Parathyroid adenoma (tissue), 2 donors: ENCODE results near the gene PKD1L1.

Source experiments
- H2AFZ ChIP-seq: fragments of 300-600 bp; sonication (generic); one replicate; pipeline ENCODE4 v1.7.0; 2017; ENCODE audit warnings: antibody characterized with exemption, mild to moderate bottlenecking
- H3K27ac ChIP-seq: fragments of 300-600 bp; sonication (generic); one replicate; pipeline ENCODE4 v1.7.0; 2017
- H3K27me3 ChIP-seq: fragments of 300-600 bp; sonication (generic); one replicate; pipeline ENCODE4 v1.7.0; 2017; ENCODE audit warnings: low read length; ENCODE audit not compliant: control insufficient read depth, insufficient read depth
- H3K36me3 ChIP-seq: fragments of 300-600 bp; sonication (generic); one replicate; pipeline ENCODE4 v1.7.0; 2017; ENCODE audit warnings: low read length; ENCODE audit not compliant: control insufficient read depth, insufficient read depth
- H3K4me1 ChIP-seq: fragments of 300-600 bp; sonication (generic); one replicate; pipeline ENCODE4 v1.7.0; 2017; ENCODE audit warnings: control low read depth
- H3K4me2 ChIP-seq: fragments of 300-600 bp; sonication (generic); one replicate; pipeline ENCODE4 v1.7.0; 2017; ENCODE audit warnings: low read length
- H3K4me3 ChIP-seq: fragments of 300-600 bp; sonication (generic); one replicate; pipeline ENCODE4 v1.7.0; 2017; ENCODE audit warnings: low read depth, low read length
- H3K79me2 ChIP-seq: fragments of 300-600 bp; sonication (generic); one replicate; pipeline ENCODE4 v1.7.0; 2017; ENCODE audit warnings: control low read depth
- H3K9ac ChIP-seq: fragments of 300-600 bp; sonication (generic); one replicate; pipeline ENCODE4 v1.7.0; 2017; ENCODE audit warnings: mild to moderate bottlenecking
- H3K9me3 ChIP-seq: fragments of 300-600 bp; sonication (generic); one replicate; pipeline ENCODE4 v1.7.0; 2017; ENCODE audit warnings: low read length; ENCODE audit not compliant: control insufficient read depth
- TF ChIP-seq, protein P1 (sequence below): fragments of 300-600 bp; sonication (generic); IDR thresholded peaks from one replicate; pipeline ENCODE4 v1.7.0; 2017; ENCODE audit warnings: antibody characterized with exemption, mild to moderate bottlenecking
- donor health status: primary hyperparathyroidism.

The PKD1L1 gene

DNA sequence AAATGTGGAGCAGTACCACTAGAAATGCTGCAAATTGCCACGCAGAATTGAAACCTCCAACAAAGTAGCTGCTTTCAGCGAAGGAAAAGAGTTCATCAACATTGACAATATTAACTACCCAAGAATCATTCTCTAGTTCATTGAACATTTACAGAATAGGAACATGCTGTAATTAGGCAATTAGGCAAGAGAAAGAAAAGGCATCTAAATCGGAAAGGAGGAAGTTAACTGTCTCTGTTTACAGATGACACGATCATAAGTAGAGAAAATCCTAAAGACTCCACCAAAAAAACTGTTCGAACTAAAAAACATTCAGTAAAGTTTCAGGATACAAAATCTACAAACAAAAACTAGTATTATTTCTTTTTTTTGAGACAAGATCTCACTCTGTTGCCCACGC lies 8.9 kb upstream of the PKD1L1 start:
- Histone ChIP-seq H3K36me3 (no peaks in the 10 kb centered on the region), H3K27me3 (no peaks in the 10 kb centered on the region), H3K9me3 (no peaks in the 10 kb centered on the region), H3K4me2 (no peak overlapping the region), H2AFZ (no peak overlapping the region), H3K27ac (no peak overlapping the region), H3K4me1 (no peaks in the 10 kb centered on the region), H3K9ac (no peak overlapping the region), H3K4me3 (no peak overlapping the region), H3K79me2 (no peaks in the 10 kb centered on the region)
- TF ChIP-seq, protein P1, sequence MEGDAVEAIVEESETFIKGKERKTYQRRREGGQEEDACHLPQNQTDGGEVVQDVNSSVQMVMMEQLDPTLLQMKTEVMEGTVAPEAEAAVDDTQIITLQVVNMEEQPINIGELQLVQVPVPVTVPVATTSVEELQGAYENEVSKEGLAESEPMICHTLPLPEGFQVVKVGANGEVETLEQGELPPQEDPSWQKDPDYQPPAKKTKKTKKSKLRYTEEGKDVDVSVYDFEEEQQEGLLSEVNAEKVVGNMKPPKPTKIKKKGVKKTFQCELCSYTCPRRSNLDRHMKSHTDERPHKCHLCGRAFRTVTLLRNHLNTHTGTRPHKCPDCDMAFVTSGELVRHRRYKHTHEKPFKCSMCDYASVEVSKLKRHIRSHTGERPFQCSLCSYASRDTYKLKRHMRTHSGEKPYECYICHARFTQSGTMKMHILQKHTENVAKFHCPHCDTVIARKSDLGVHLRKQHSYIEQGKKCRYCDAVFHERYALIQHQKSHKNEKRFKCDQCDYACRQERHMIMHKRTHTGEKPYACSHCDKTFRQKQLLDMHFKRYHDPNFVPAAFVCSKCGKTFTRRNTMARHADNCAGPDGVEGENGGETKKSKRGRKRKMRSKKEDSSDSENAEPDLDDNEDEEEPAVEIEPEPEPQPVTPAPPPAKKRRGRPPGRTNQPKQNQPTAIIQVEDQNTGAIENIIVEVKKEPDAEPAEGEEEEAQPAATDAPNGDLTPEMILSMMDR, result no peak

- Histone ChIP-seq H3K9me3 (no peaks in the 10 kb centered on the region), H3K4me2 (no peak overlapping the region), H3K36me3 (no peaks in the 10 kb centered on the region), H3K9ac (no peak overlapping the region), H3K27ac (no peak overlapping the region), H2AFZ (no peak overlapping the region), H3K27me3 (no peaks in the 10 kb centered on the region), H3K4me1 (peaks cover 9% of the 10 kb centered on the region), H3K4me3 (no peak overlapping the region), H3K79me2 (no peaks in the 10 kb centered on the region)
- TF ChIP-seq, protein P1, result no peak
Measured at GRCh38 chr7:47956220-47956619, 8.0 kb upstream of the PKD1L1 start.

- no peak overlapping the region for H3K4me2 ChIP-seq
- no peaks in the 10 kb centered on the region for H3K9me3 ChIP-seq
- H3K79me2 ChIP-seq, result no peaks in the 10 kb centered on the region
- H3K4me3 ChIP-seq, result no peak overlapping the region
- H3K27ac ChIP-seq, result no peak overlapping the region
- no peaks in the 10 kb centered on the region for H3K36me3 ChIP-seq
- TF ChIP-seq, protein P1, result no peak
- peaks cover 13% of the 10 kb centered on the region for H3K4me1 ChIP-seq
- no peak overlapping the region for H3K9ac ChIP-seq
- H2AFZ ChIP-seq, result no peak overlapping the region
- no peaks in the 10 kb centered on the region for H3K27me3 ChIP-seq
Measured at GRCh38 chr7:47954231-47954911, 6.1 kb upstream of the PKD1L1 start.

DNA sequence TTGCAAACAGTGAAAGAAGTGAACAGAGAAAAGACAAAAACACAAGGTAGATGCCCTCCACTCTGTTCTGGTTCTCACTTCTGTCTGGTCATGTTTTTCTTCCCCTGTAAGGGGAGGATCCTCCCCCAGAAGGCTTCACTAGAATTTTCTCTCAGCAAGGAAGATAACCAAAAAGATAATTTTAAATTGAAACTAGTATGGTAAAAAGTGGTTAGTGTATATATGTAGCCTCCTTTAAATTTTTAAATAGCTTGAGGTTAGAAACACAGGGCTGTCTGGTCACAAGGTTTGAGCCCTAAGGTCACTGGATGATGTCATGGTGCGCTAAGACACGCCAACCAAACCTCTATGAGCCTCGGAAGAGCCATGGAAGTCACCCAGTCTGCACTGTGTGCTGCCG lies 5.6 kb upstream of the PKD1L1 start:
- Histone ChIP-seq H3K4me3 (no peak overlapping the region), H3K4me1 (peaks cover 13% of the 10 kb centered on the region), H3K9ac (no peak overlapping the region), H3K36me3 (no peaks in the 10 kb centered on the region), H3K79me2 (no peaks in the 10 kb centered on the region), H3K4me2 (no peak overlapping the region), H3K9me3 (no peaks in the 10 kb centered on the region), H3K27ac (no peak overlapping the region), H2AFZ (no peak overlapping the region), H3K27me3 (no peaks in the 10 kb centered on the region)
- TF ChIP-seq, protein P1, result no peak

DNA sequence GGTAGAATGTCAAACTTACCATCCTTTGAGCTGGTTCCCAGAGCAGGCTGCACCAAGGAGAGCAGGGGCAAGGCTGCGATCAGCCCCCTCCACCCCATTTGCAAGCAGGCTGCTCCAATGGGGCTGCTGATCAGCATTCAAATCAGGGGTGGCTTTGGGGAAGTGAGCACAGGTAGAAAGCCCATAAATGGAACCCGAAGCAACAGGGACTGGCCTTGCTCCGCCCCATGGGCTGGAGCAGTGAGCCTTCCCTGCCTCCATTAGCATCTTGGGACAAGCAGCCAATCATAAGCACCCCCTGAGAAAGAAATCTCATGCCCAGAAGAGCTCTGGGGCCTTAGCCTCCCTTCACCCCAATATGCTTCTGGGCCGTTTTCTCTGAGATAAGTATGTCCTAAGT lies 4.0 kb upstream of the PKD1L1 start:
- TF ChIP-seq, protein P1, result no peak
- H3K79me2 ChIP-seq, result no peaks in the 10 kb centered on the region
- peaks cover 13% of the 10 kb centered on the region for H3K4me1 ChIP-seq
- H2AFZ ChIP-seq, result no peak overlapping the region
- no peak overlapping the region for H3K4me2 ChIP-seq
- H3K4me3 ChIP-seq, result no peak overlapping the region
- no peak overlapping the region for H3K9ac ChIP-seq
- H3K9me3 ChIP-seq, result no peaks in the 10 kb centered on the region
- H3K27ac ChIP-seq, result no peak overlapping the region
- H3K27me3 ChIP-seq, result no peaks in the 10 kb centered on the region
- H3K36me3 ChIP-seq, result no peaks in the 10 kb centered on the region
